ENCODE data around the gene SEMA3C.

- TF ChIP-seq CTCF (IDR thresholded peaks at IDR 0.05; ENCODE audit: insufficient read depth, low read length), result no peak
- no peak for TF ChIP-seq POLR2AphosphoS5 (IDR thresholded peaks at IDR 0.05; ENCODE audit: low read depth)
- TF ChIP-seq GABPA (IDR thresholded peaks at IDR 0.05; ENCODE audit: low read depth), result no peak
- no peak for TF ChIP-seq REST (IDR thresholded peaks at IDR 0.05; ENCODE audit: insufficient replicate concordance, low read depth)
- TF ChIP-seq SPI1 (IDR thresholded peaks at IDR 0.05; ENCODE audit: borderline replicate concordance, low read depth), result no peak
Observed at GRCh38 chr7:80775897-80776296, 143.0 kb downstream of the SEMA3C start.
